H9 (cell line): Measurements from ENCODE around the gene WDFY3. TPM values are rescaled to one million over a fixed set of nuclear protein-coding genes. Genes with fewer than 3 reads are reported as not detected.

Experiments used
- DNase-seq: peaks from one replicate; pipeline ENCODE4 v3.0.0-alpha.2; 2017
- H2AFZ ChIP-seq: one replicate; pipeline ENCODE4 v1.6.1; 2013; ENCODE audit warnings: mild to moderate bottlenecking, low read length, control low read depth, moderate library complexity
- H2AK5ac ChIP-seq: 2 replicates; pipeline ENCODE4 v1.6.1; 2013; ENCODE audit warnings: low read length, control low read depth, mixed read lengths; ENCODE audit not compliant: insufficient read length
- H2BK120ac ChIP-seq: one replicate; pipeline ENCODE4 v1.6.1; 2013; ENCODE audit warnings: low read depth, mild to moderate bottlenecking, low read length, control low read depth, inconsistent platforms; ENCODE audit not compliant: poor library complexity, severe bottlenecking
- H2BK12ac ChIP-seq: 2 replicates; pipeline ENCODE4 v1.6.1; 2013; ENCODE audit warnings: low read length, control low read depth, mixed read lengths, low read depth; ENCODE audit not compliant: insufficient read length
- H2BK15ac ChIP-seq: 2 replicates; pipeline ENCODE4 v1.6.1; 2013; ENCODE audit warnings: low read depth, low read length, control low read depth
- H2BK20ac ChIP-seq: one replicate; pipeline ENCODE4 v1.6.1; 2013; ENCODE audit warnings: low read depth, mild to moderate bottlenecking, low read length, control low read depth, inconsistent platforms; ENCODE audit not compliant: poor library complexity, severe bottlenecking
- H2BK5ac ChIP-seq: 2 replicates; pipeline ENCODE4 v1.6.1; 2013; ENCODE audit warnings: low read length, control low read depth, mixed read lengths; ENCODE audit not compliant: insufficient read length
- H3K14ac ChIP-seq: 2 replicates; pipeline ENCODE4 v1.6.1; 2013; ENCODE audit warnings: low read length, control low read depth; ENCODE audit not compliant: insufficient read depth
- H3K18ac ChIP-seq: 2 replicates; pipeline ENCODE4 v1.6.1; 2013; ENCODE audit warnings: low read depth, mild to moderate bottlenecking, mixed read lengths, low read length, control low read depth; ENCODE audit not compliant: insufficient read length
- H3K23ac ChIP-seq: 2 replicates; pipeline ENCODE4 v1.6.1; 2013; ENCODE audit warnings: low read length, control low read depth, mixed read lengths, low read depth; ENCODE audit not compliant: insufficient read length
- H3K23me2 ChIP-seq: 2 replicates; pipeline ENCODE4 v1.6.1; 2013; ENCODE audit warnings: low read depth, mild to moderate bottlenecking, mixed read lengths, low read length, control low read depth; ENCODE audit not compliant: insufficient read length, poor library complexity, severe bottlenecking
- H3K27ac ChIP-seq: 2 replicates; pipeline ENCODE4 v1.5.1; 2013; ENCODE audit warnings: low read length, control low read depth, mixed read lengths, low read depth; ENCODE audit not compliant: insufficient read length
- H3K27me3 ChIP-seq: 2 replicates; pipeline ENCODE4 v1.6.1; 2013; ENCODE audit warnings: low read length, control low read depth, inconsistent platforms; ENCODE audit not compliant: insufficient read depth
- H3K4ac ChIP-seq: 2 replicates; pipeline ENCODE4 v1.6.1; 2013; ENCODE audit warnings: low read depth, mild to moderate bottlenecking, control low read depth, inconsistent platforms, low read length, moderate library complexity
- H3K4me1 ChIP-seq: 2 replicates; pipeline ENCODE4 v1.6.1; 2013; ENCODE audit warnings: low read length, control low read depth, inconsistent platforms; ENCODE audit not compliant: insufficient read depth
- H3K4me2 ChIP-seq: 2 replicates; pipeline ENCODE4 v1.6.1; 2013; ENCODE audit warnings: low read length, control low read depth, mixed read lengths; ENCODE audit not compliant: insufficient read length, insufficient read depth
- H3K56ac ChIP-seq: 2 replicates; pipeline ENCODE4 v1.6.1; 2013; ENCODE audit warnings: low read depth, mild to moderate bottlenecking, mixed read lengths, low read length, control low read depth; ENCODE audit not compliant: insufficient read length
- H3K79me1 ChIP-seq: 2 replicates; pipeline ENCODE4 v1.6.1; 2013; ENCODE audit warnings: low read depth, mild to moderate bottlenecking, moderate library complexity, low read length, control low read depth, inconsistent platforms; ENCODE audit not compliant: insufficient read depth, poor library complexity, severe bottlenecking
- H3K79me2 ChIP-seq: 2 replicates; pipeline ENCODE4 v1.6.1; 2013; ENCODE audit warnings: low read length, control low read depth, inconsistent platforms; ENCODE audit not compliant: insufficient read depth
- H3K9ac ChIP-seq: 2 replicates; pipeline ENCODE4 v1.6.1; 2013; ENCODE audit warnings: low read length, control low read depth, mixed read lengths; ENCODE audit not compliant: insufficient read length; ENCODE audit errors: extremely low read depth
- H3K9me3 ChIP-seq: one replicate; pipeline ENCODE4 v1.6.1; 2013; ENCODE audit warnings: low read depth, low read length, inconsistent platforms; ENCODE audit not compliant: control insufficient read depth
- H3T11ph ChIP-seq: one replicate; pipeline ENCODE4 v1.6.1; 2013; ENCODE audit warnings: mild to moderate bottlenecking, low read length, control low read depth, inconsistent platforms
- H4K20me1 ChIP-seq: one replicate; pipeline ENCODE4 v1.6.1; 2013; ENCODE audit not compliant: control insufficient read depth, insufficient read length, insufficient read depth
- H4K5ac ChIP-seq: 2 replicates; pipeline ENCODE4 v1.6.1; 2013; ENCODE audit warnings: low read depth, mild to moderate bottlenecking, mixed read lengths, low read length, control low read depth; ENCODE audit not compliant: insufficient read length
- H4K8ac ChIP-seq: replicated peaks from 2 replicates; pipeline ENCODE4 v1.6.1; 2013; ENCODE audit warnings: low read length, control low read depth, mixed read lengths, low read depth; ENCODE audit not compliant: insufficient read length
- H4K91ac ChIP-seq: 2 replicates; pipeline ENCODE4 v1.6.1; 2013; ENCODE audit warnings: low read depth, mild to moderate bottlenecking, moderate library complexity, mixed read lengths, low read length, control low read depth; ENCODE audit not compliant: insufficient read length
- H3K27ac Mint-ChIP-seq, 3 experiments: 2 replicates in 2 of 3; 3 replicates in 1 of 3; pipeline ENCODE4 v1.8.0; 2020 to 2021; ENCODE audit warnings: mixed read lengths in 3 of 3, mild to moderate bottlenecking in 1 of 3, moderate library complexity in 1 of 3
- H3K27me3 Mint-ChIP-seq: 2 replicates; pipeline ENCODE4 v1.8.0; 2021; ENCODE audit warnings: low read depth, mild to moderate bottlenecking, moderate library complexity, mixed read lengths
- H3K36me3 Mint-ChIP-seq, 3 experiments: 2 replicates in 2 of 3; 3 replicates in 1 of 3; pipeline ENCODE4 v1.8.0; 2020 to 2021; ENCODE audit warnings: low read depth in 3 of 3, mixed read lengths in 3 of 3; ENCODE audit not compliant: insufficient read depth in 1 of 3
- H3K4me1 Mint-ChIP-seq, 2 experiments: 2 replicates each; pipeline ENCODE4 v1.8.0; 2020; ENCODE audit warnings: mixed read lengths in 2 of 2
- H3K4me3 Mint-ChIP-seq, 2 experiments: 2 replicates in 1 of 2; 3 replicates in 1 of 2; pipeline ENCODE4 v1.8.0; 2020 to 2021; ENCODE audit warnings: mild to moderate bottlenecking in 2 of 2, mixed read lengths in 2 of 2, moderate library complexity in 1 of 2
- H3K9me3 Mint-ChIP-seq, 2 experiments: 2 replicates in 1 of 2; 3 replicates in 1 of 2; pipeline ENCODE4 v1.8.0; 2020; ENCODE audit warnings: mild to moderate bottlenecking in 2 of 2, mixed read lengths in 2 of 2, moderate library complexity in 1 of 2
- CTCF ChIP-seq: fragments of 200-600 bp; sonication (generic); conservative IDR thresholded peaks from 3 replicates; pipeline ENCODE4 v1.8.0; 2021; ENCODE audit warnings: antibody characterized with exemption, mild to moderate bottlenecking
- WGBS: extraction: QIAGEN DNeasy Blood & Tissue Kit; methylation state at CpG from one replicate; pipeline ENCODE4 v1.1.7; 2013; ENCODE audit warnings: missing lambda C conversion rate, low lambda C conversion rate, mixed read lengths; ENCODE audit not compliant: insufficient read length; ENCODE audit errors: extremely low coverage; 5-methylcytosine and 5-hydroxymethylcytosine counted together
- total RNA-seq: library from RNA; stranded (reverse); gene quantifications from 2 replicates; pipeline ENCODE4 v1.2.1, GENCODE V29; 2021

Gene WDFY3
- total RNA-seq, 1 experiment from 2014 or later, result 54.6 TPM

GRCh38 chr4:84780719-84781118 lies 185.8 kb downstream of the WDFY3 start:
- no peaks in the 10 kb centered on the region for H3K27me3 ChIP-seq
- no peak overlapping the region for H2AK5ac ChIP-seq
- TF ChIP-seq CTCF, result no peak
- H3K23me2 ChIP-seq, result no peaks in the 10 kb centered on the region
- no peaks in the 10 kb centered on the region for H4K20me1 ChIP-seq
- no peak overlapping the region for H3K9ac ChIP-seq
- H2BK15ac ChIP-seq, result no peak overlapping the region
- H3K79me1 ChIP-seq, result no peaks in the 10 kb centered on the region
- no peak for DNase-seq
- no peak overlapping the region for H3K56ac ChIP-seq
- H3K4me2 ChIP-seq, result no peak overlapping the region
- Mint-ChIP-seq H3K9me3 (no peaks in the 10 kb centered on the region), H3K36me3 (peaks cover 9 to 42% (median 24%) of the 10 kb centered on the region in 3 experiments; a peak in 6 of 7 replicates), H3K27me3 (no peaks in the 10 kb centered on the region), H3K27ac (no peak overlapping the region), H3K4me1 (no peaks in the 10 kb centered on the region), H3K4me3 (no peak overlapping the region)
- H2AFZ ChIP-seq, result no peak overlapping the region
- no peak overlapping the region for H2BK12ac ChIP-seq
- no peak overlapping the region for H3K18ac ChIP-seq
- H3K4ac ChIP-seq, result no peak overlapping the region
- H3K9me3 ChIP-seq, result no peaks in the 10 kb centered on the region
- no peak overlapping the region for H4K8ac ChIP-seq
- no peak overlapping the region for H2BK120ac ChIP-seq
- H2BK5ac ChIP-seq, result no peak overlapping the region
- no peak overlapping the region for H4K5ac ChIP-seq
- no peak overlapping the region for H3K27ac ChIP-seq
- WGBS, result no CpG with 5 or more reads among the region's 3 CpGs
- no peak overlapping the region for H4K91ac ChIP-seq
- no peak overlapping the region for H3T11ph ChIP-seq
- no peaks in the 10 kb centered on the region for H3K79me2 ChIP-seq
- no peak overlapping the region for H3K23ac ChIP-seq
- no peaks in the 10 kb centered on the region for H3K4me1 ChIP-seq
- H3K14ac ChIP-seq, result no peak overlapping the region
- no peak overlapping the region for H2BK20ac ChIP-seq
